Coronary artery (tissue), 2 donors: ENCODE data around the gene VPS13D.

Experiments
- DNase-seq: peaks from one replicate; pipeline ENCODE4 v3.0.0-alpha.2; 2017; ENCODE audit warnings: low spot score
- H3K27ac ChIP-seq, 2 donors: fragments of 200-600 bp; sonication (generic); one replicate each; pipeline ENCODE4 v1.5.1; 2016 to 2019
- H3K4me3 ChIP-seq: fragments of 200-600 bp; sonication (generic); 2 replicates; pipeline ENCODE4 v1.5.1; 2016; ENCODE audit warnings: mild to moderate bottlenecking, moderate library complexity
- CTCF ChIP-seq: fragments of 200-600 bp; sonication (generic); IDR thresholded peaks from one replicate; pipeline ENCODE4 v1.5.1; 2019; ENCODE audit warnings: antibody characterized with exemption

VPS13D gene

GRCh38 chr1:12183095-12183794 is 46.6 kb upstream of the VPS13D start:
- Histone ChIP-seq H3K27ac (peak overlapping the region in 1 of 2 donors; percentile 83), H3K4me3 (no peak overlapping the region)
- no peak for TF ChIP-seq CTCF
- DNase-seq: no peak

- DNase-seq: peak; percentile 85
- H3K27ac ChIP-seq: peak overlapping the region; percentile 77 to 89
- H3K4me3 ChIP-seq: peak overlapping the region; percentile 51
Measured at GRCh38 chr1:12184008-12184681, 45.7 kb upstream of the VPS13D start.

GRCh38 chr1:12185036-12185917 is 44.6 kb upstream of the VPS13D start:
- peak overlapping the region; percentile 77 to 89 for H3K27ac ChIP-seq
- no peak for TF ChIP-seq CTCF
- DNase-seq: no peak
- peak overlapping the region; percentile 51 for H3K4me3 ChIP-seq

More at GRCh38 chr1:12184008-12184681, 45.7 kb upstream of the VPS13D start:
- TF ChIP-seq CTCF: no peak

GRCh38 chr1:12185918-12186678 is 43.7 kb upstream of the VPS13D start:
- DNase-seq: no peak
- Histone ChIP-seq H3K4me3 (peak overlapping the region; percentile 49), H3K27ac (peak overlapping the region in 1 of 2 donors; percentile 89)
- TF ChIP-seq CTCF: no peak

GRCh38 chr1:12186679-12186985 is 43.2 kb upstream of the VPS13D start:
- no peak overlapping the region for H3K4me3 ChIP-seq
- no peak for DNase-seq
- peak overlapping the region in 1 of 2 donors; percentile 89 for H3K27ac ChIP-seq
- TF ChIP-seq CTCF: no peak

- Histone ChIP-seq H3K4me3 (no peak overlapping the region), H3K27ac (peak overlapping the region in 1 of 2 donors; percentile 37)
- TF ChIP-seq CTCF: no peak
- no peak for DNase-seq
Measured at GRCh38 chr1:12188115-12188514, 41.7 kb upstream of the VPS13D start.
